ENCODE measurements around the gene THBS4.

- peak; percentile 58 to 85 (median 75) for TF ChIP-seq CTCF (IDR thresholded peaks at IDR 0.05)
- TF ChIP-seq POLR2A (IDR thresholded peaks at IDR 0.05), result no peak
These were observed 48.1 kb downstream of the THBS4 start for GRCh38 chr5:80083101-80083890.

Measured in Peyer's patch (tissue), 4 donors.